ENCODE data around the gene FAM170A.

Gene FAM170A, protein sequence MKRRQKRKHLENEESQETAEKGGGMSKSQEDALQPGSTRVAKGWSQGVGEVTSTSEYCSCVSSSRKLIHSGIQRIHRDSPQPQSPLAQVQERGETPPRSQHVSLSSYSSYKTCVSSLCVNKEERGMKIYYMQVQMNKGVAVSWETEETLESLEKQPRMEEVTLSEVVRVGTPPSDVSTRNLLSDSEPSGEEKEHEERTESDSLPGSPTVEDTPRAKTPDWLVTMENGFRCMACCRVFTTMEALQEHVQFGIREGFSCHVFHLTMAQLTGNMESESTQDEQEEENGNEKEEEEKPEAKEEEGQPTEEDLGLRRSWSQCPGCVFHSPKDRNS

GRCh38 chr5:119629339-119629738 is at the start of gene FAM170A:
Gene FAM170A, plus strand, starts transcription at chr5:119629558. Its CDS starts 211 bp downstream, at chr5:119629769.
- DNase-seq (ENCODE audit: low read depth) = no peak
- TF ChIP-seq CTCF (conservative IDR thresholded peaks at IDR 0.05; ENCODE audit: control insufficient read depth, insufficient read depth, low read depth, low read length) = no peak
- no peak within 1 kb of the TSS for H3K4me3 ChIP-seq (ENCODE audit: control insufficient read depth, low read depth, low read length)

DNA sequence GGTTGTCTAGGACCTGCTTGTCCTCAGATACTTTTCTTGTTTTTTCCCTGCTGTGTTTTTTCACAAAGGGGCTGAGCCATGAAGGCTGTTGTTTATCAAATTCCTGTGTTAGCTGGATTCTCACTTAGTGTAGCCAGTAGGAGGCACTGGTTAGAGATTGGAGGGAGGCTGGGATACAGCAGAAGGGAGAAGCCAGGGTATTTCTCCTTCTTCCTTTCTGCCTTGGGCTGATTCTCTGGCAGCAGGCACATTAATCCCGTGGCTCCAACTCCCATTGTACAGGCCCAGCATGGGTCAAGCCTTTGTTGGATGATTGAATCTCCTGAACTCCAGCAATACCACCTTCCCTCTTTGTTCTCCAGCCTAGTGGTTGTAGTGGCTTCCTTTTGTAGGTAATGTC is 46.4 kb upstream of the FAM170A start:
- no peak for TF ChIP-seq CTCF (conservative IDR thresholded peaks at IDR 0.05; ENCODE audit: control insufficient read depth, insufficient read depth, low read depth, low read length)
- DNase-seq (ENCODE audit: low read depth) = no peak
- no peak overlapping the region for H3K4me3 ChIP-seq (ENCODE audit: control insufficient read depth, low read depth, low read length)

GRCh38 chr5:119583684-119584083 is 45.7 kb upstream of the FAM170A start:
- TF ChIP-seq CTCF (conservative IDR thresholded peaks at IDR 0.05; ENCODE audit: control insufficient read depth, insufficient read depth, low read depth, low read length) = no peak
- no peak overlapping the region for H3K4me3 ChIP-seq (ENCODE audit: control insufficient read depth, low read depth, low read length)
- peak; percentile 31 for DNase-seq (ENCODE audit: low read depth)

- no peak for DNase-seq (ENCODE audit: low read depth)
- TF ChIP-seq CTCF (conservative IDR thresholded peaks at IDR 0.05; ENCODE audit: control insufficient read depth, insufficient read depth, low read depth, low read length) = no peak
- no peak overlapping the region for H3K4me3 ChIP-seq (ENCODE audit: control insufficient read depth, low read depth, low read length)
Measured at GRCh38 chr5:119596046-119596445, 33.3 kb upstream of the FAM170A start.

GRCh38 chr5:119597728-119598298 is 31.5 kb upstream of the FAM170A start:
- no peak overlapping the region for H3K4me3 ChIP-seq (ENCODE audit: control insufficient read depth, low read depth, low read length)
- no peak for TF ChIP-seq CTCF (conservative IDR thresholded peaks at IDR 0.05; ENCODE audit: control insufficient read depth, insufficient read depth, low read depth, low read length)
- DNase-seq (ENCODE audit: low read depth) = no peak

GRCh38 chr5:119613937-119614336 is 15.4 kb upstream of the FAM170A start:
- H3K4me3 ChIP-seq (ENCODE audit: control insufficient read depth, low read depth, low read length) = no peak overlapping the region
- DNase-seq (ENCODE audit: low read depth) = no peak
- TF ChIP-seq CTCF (conservative IDR thresholded peaks at IDR 0.05; ENCODE audit: control insufficient read depth, insufficient read depth, low read depth, low read length) = no peak
